Endothelial cell of umbilical vein (primary cell): ENCODE results near the gene EIF2B4. TPM values are rescaled to one million over a fixed set of nuclear protein-coding genes. Genes with fewer than 3 reads are reported as not detected.
A peak's percentile ranks its signal among the peaks of the same experiment; 100 is the strongest.

Source experiments
- BruUV-seq: library from RNA; stranded (reverse); fragments of 400-500 nt; replicated peaks from 2 replicates; lab custom pipeline; 2021; lab: Mats Ljungman, UMichigan
- CTCF ChIA-PET: fragments of 300-600, 350-600 bp; sonication (Branson Sonifier 250); formaldehyde crosslinking; loops from one replicate; lab custom pipeline; 2021; ENCODE audit warnings: antibody characterized with exemption, inconsistent platforms; lab: Charles Lee
- POLR2A ChIA-PET: fragments of 300-600, 350-600 bp; sonication (Branson Sonifier 250); formaldehyde crosslinking; loops from one replicate; lab custom pipeline; 2021; ENCODE audit warnings: antibody characterized with exemption, inconsistent platforms; lab: Charles Lee
- DNase-seq: peaks from one replicate; pipeline ENCODE4 v3.0.0-alpha.2; 2011; ENCODE audit warnings: low read depth, low spot score
- FAIRE-seq: peaks from 2 replicates; lab custom pipeline; 2011; peaks lifted over from hg19 to GRCh38; lab: Jason Lieb, UNC
- H2AFZ ChIP-seq: 2 replicates; pipeline ENCODE4 v1.6.0; 2012; ENCODE audit warnings: low read depth, low read length, control low read depth, inconsistent platforms
- H3K27ac ChIP-seq: 2 replicates; pipeline ENCODE4 v1.5.1; 2011; ENCODE audit warnings: low read depth, mild to moderate bottlenecking, control low read depth, low read length, moderate library complexity; ENCODE audit not compliant: insufficient read depth
- H3K27me3 ChIP-seq, 2 experiments: 2 replicates each; pipeline versions ENCODE4 v1.6.0 to v1.6.1; 2011; ENCODE audit warnings: low read length in 2 of 2, mixed read lengths in 1 of 2; ENCODE audit not compliant: control insufficient read depth in 2 of 2, insufficient read depth in 2 of 2
- H3K36me3 ChIP-seq, 2 experiments: 2 replicates in 1 of 2; 3 replicates in 1 of 2; pipeline ENCODE4 v1.5.1; 2011; ENCODE audit warnings: low read length in 2 of 2, mild to moderate bottlenecking in 1 of 2, moderate library complexity in 1 of 2; ENCODE audit not compliant: control insufficient read depth in 2 of 2, insufficient read depth in 2 of 2; ENCODE audit errors: extremely low read depth in 1 of 2
- H3K4me1 ChIP-seq: 3 replicates; pipeline ENCODE4 v1.5.1; 2011; ENCODE audit warnings: mild to moderate bottlenecking, low read length; ENCODE audit not compliant: control insufficient read depth, insufficient read depth; ENCODE audit errors: extremely low read depth
- H3K4me2 ChIP-seq: 2 replicates; pipeline ENCODE4 v1.6.1; 2011; ENCODE audit warnings: low read length, control low read depth, mixed read lengths; ENCODE audit not compliant: insufficient read depth
- H3K4me3 ChIP-seq, 3 experiments: fragments of 200-600 bp in 1 of 3; sonication (generic), shearing (Covaris generic) in 1 of 3; replicated peaks in 1 of 3; 2 replicates each; pipeline ENCODE4 v1.5.1; 2011 to 2016; ENCODE audit warnings: control low read depth in 3 of 3, low read length in 3 of 3, mild to moderate bottlenecking in 2 of 3, inconsistent platforms in 1 of 3, low read depth in 1 of 3, moderate library complexity in 1 of 3; ENCODE audit not compliant: insufficient read depth in 1 of 3
- H3K79me2 ChIP-seq: 2 replicates; pipeline ENCODE4 v1.6.0; 2012; ENCODE audit warnings: low read length, inconsistent platforms; ENCODE audit not compliant: control insufficient read depth, insufficient read depth
- H3K9ac ChIP-seq: replicated peaks from 2 replicates; pipeline ENCODE3; 2011; ENCODE audit warnings: low read length, control low read depth; ENCODE audit not compliant: insufficient read depth; ENCODE audit errors: extremely low read depth
- H3K9me1 ChIP-seq: replicated peaks from 3 replicates; pipeline ENCODE4 v1.6.0; 2011; ENCODE audit warnings: mild to moderate bottlenecking, low read length; ENCODE audit not compliant: control insufficient read depth, insufficient read depth; ENCODE audit errors: extremely low read depth
- H3K9me3 ChIP-seq: replicated peaks from 2 replicates; pipeline ENCODE4 v1.5.1; 2012; ENCODE audit warnings: low read length, inconsistent platforms; ENCODE audit not compliant: control insufficient read depth, insufficient read depth
- H4K20me1 ChIP-seq: replicated peaks from 2 replicates; pipeline ENCODE3; 2011; ENCODE audit warnings: mild to moderate bottlenecking, low read length; ENCODE audit not compliant: control insufficient read depth, insufficient read depth; ENCODE audit errors: extremely low read depth
- CTCF ChIP-seq, 2 donors: IDR thresholded peaks; 1 replicate in 1 of 2; 2 replicates in 1 of 2; pipeline ENCODE4 v1.5.1; 2011; ENCODE audit warnings: low read length in 2 of 2, mild to moderate bottlenecking in 2 of 2, moderate library complexity in 2 of 2, control low read depth in 1 of 2, inconsistent platforms in 1 of 2, low read depth in 1 of 2; ENCODE audit not compliant: insufficient read depth in 1 of 2; ENCODE audit errors: extremely low read depth in 1 of 2
- EZH2 ChIP-seq: IDR thresholded peaks from 2 replicates; pipeline ENCODE4 v1.6.1; 2012; ENCODE audit warnings: borderline replicate concordance, low read depth, mild to moderate bottlenecking, moderate library complexity, low read length, inconsistent platforms; ENCODE audit not compliant: severe bottlenecking
- FOS ChIP-seq: IDR thresholded peaks from 2 replicates; pipeline ENCODE4 v1.6.1; 2011; ENCODE audit warnings: mild to moderate bottlenecking, low read length, moderate library complexity, borderline replicate concordance; ENCODE audit not compliant: insufficient read depth
- GATA2 ChIP-seq: IDR thresholded peaks from 2 replicates; pipeline ENCODE4 v1.7.0; 2011; ENCODE audit warnings: low read depth, mild to moderate bottlenecking, moderate library complexity, mixed read lengths, low read length; ENCODE audit not compliant: insufficient read length, insufficient read depth
- JUN ChIP-seq: IDR thresholded peaks from 2 replicates; pipeline ENCODE4 v1.6.1; 2011; ENCODE audit warnings: borderline replicate concordance, low read depth; ENCODE audit not compliant: insufficient read length, insufficient read depth
- MAX ChIP-seq: IDR thresholded peaks from 2 replicates; pipeline ENCODE4 v1.6.1; 2011; ENCODE audit not compliant: insufficient read depth, insufficient read length
- MYC ChIP-seq: IDR thresholded peaks from one replicate; pipeline ENCODE4 v1.6.1; 2011; ENCODE audit warnings: mild to moderate bottlenecking, low read depth, low read length
- POLR2A ChIP-seq: IDR thresholded peaks from 2 replicates; pipeline ENCODE4 v1.6.1; 2012; ENCODE audit warnings: low read depth, mild to moderate bottlenecking, control low read depth, low read length
- POLR2AphosphoS5 ChIP-seq: IDR thresholded peaks from 2 replicates; pipeline ENCODE4 v1.6.1; 2012; ENCODE audit warnings: low read depth, mild to moderate bottlenecking, control low read depth, low read length, moderate library complexity; ENCODE audit not compliant: insufficient read depth
- dilution Hi-C: fragments of 300-500 bp; cut with MboI; formaldehyde crosslinking; loops from one replicate; pipeline ENCODE4 v1.15.0; 2019; ENCODE audit warnings: low sequenced_read_pairs; ENCODE audit not compliant: extremely low pct_ligation_motif_present
- intact Hi-C: fragments of 100-400 bp; cut with micrococcal nuclease; formaldehyde crosslinking; loops from one replicate; pipeline ENCODE4 v1.10.0; 2022
- polyA plus RNA-seq, 4 experiments: library from polyadenylated mRNA; depleted of rRNA in 3 of 4; stranded (reverse) in 3 of 4; unstranded in 1 of 4; fragments of >200 nt; gene quantifications; 2 replicates each; pipeline versions ENCODE4 v1.2.1 to v1.2.3, GENCODE V29; 2011 to 2012; ENCODE audit warnings: missing spikeins in 1 of 4
- total RNA-seq: library from RNA; stranded (reverse); gene quantifications from 2 replicates; pipeline ENCODE4 v1.2.3, GENCODE V29; 2021

Gene EIF2B4
- total and polyA plus RNA-seq, 2 donors (not counting 3 experiments of a cell fraction or from before 2014, with no cell fraction given): 43.7 to 63.2 TPM

DNA sequence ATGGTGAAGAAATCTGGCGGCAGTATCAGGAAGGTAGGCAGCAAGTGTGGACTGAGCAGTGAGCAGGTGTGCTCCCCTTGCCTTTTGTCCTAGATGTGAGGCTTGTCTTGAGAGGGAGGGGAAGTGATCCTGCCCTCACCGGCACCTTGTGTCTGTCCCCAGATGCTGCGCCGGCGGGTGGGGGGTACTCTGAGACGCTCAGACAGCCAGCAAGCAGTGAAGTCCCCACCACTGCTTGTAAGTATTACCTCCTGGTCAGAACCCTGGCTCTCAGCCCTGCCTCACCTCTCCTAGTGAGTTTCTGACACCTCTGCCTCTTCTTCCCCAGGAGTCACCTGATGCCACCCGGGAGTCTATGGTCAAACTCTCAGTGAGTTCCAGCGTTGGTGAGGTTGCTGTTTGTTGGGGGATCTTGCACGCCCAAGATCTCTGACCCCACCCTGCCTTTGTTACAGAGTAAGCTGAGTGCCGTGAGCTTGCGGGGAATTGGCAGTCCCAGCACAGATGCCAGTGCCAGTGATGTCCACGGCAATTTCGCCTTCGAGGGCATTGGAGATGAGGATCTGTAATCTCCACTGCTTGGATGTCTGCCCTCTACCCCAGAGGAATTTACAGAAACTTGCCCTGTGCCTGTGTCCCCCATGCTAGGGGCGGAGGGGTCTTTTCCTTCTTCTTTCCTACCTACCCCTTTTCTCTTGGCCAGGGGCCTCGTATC lies 6.2 kb upstream of the EIF2B4 start:
- peaks cover 21 to 45% of the 10 kb centered on the region in 2 experiments for H3K36me3 ChIP-seq
- H3K4me3 ChIP-seq: no peak overlapping the region
- no peaks in the 10 kb centered on the region for H3K9me3 ChIP-seq
- intact Hi-C loops: no loop called here
- H2AFZ ChIP-seq: no peak overlapping the region
- DNase-seq (no peak), FAIRE-seq (no peak)
- TF ChIP-seq MAX (no peak), POLR2A (peak; percentile 18)
- no peak overlapping the region for H3K27ac ChIP-seq
- H3K4me1 ChIP-seq: peaks cover 22% of the 10 kb centered on the region
- H4K20me1 ChIP-seq: no peaks in the 10 kb centered on the region
- no peak overlapping the region for H3K9ac ChIP-seq
- no peaks in the 10 kb centered on the region for H3K9me1 ChIP-seq
- BruUV-seq: TSS peak; percentile 0
- no peak overlapping the region for H3K4me2 ChIP-seq
- peaks cover 34% of the 10 kb centered on the region for H3K79me2 ChIP-seq
- dilution Hi-C loops: no loop called here
- H3K27me3 ChIP-seq: no peaks in the 10 kb centered on the region
- ChIA-PET CTCF (no interaction called here), POLR2A (no interaction called here)

DNA sequence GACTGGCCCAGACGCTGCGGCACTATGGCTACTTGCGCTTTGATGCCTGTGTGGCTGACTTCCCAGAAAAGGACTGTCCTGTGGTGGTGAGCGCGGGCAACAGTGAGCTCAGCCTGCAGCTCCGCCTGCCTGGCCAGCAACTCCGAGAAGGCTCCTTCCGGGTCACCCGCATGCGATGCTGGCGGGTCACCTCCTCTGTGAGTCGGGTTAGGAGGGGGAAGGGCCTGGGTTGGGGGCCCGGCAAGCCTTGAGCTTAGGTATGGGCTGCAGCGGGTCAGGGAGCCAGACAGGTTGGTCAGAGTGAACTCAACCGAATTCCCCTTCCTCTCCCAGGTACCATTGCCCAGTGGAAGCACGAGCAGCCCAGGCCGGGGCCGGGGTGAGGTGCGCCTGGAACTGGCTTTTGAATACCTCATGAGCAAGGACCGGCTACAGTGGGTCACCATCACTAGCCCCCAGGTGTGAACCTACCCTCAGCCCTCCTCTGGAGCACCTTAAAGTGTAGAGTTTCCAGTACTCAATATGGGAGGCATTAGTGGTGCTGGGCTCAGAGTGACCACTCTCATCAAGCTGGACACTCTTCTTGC lies 5.5 kb upstream of the EIF2B4 start:
- Histone ChIP-seq H3K4me1 (peaks cover 20% of the 10 kb centered on the region), H3K27me3 (no peaks in the 10 kb centered on the region), H3K9me3 (no peaks in the 10 kb centered on the region), H3K79me2 (peaks cover 40% of the 10 kb centered on the region), H3K36me3 (peaks cover 21 to 45% of the 10 kb centered on the region in 2 experiments), H3K9ac (no peak overlapping the region), H3K27ac (no peak overlapping the region), H2AFZ (no peak overlapping the region), H4K20me1 (no peaks in the 10 kb centered on the region), H3K9me1 (no peaks in the 10 kb centered on the region), H3K4me2 (no peak overlapping the region), H3K4me3 (no peak overlapping the region)
- CTCF ChIA-PET: no interaction called here
- TF ChIP-seq JUN: no peak
- no peak for TF ChIP-seq GATA2
- no peak for TF ChIP-seq MAX
- no peak for TF ChIP-seq POLR2A
- TF ChIP-seq MYC: no peak
- TF ChIP-seq FOS: no peak
- no peak for TF ChIP-seq EZH2
- no peak for TF ChIP-seq CTCF (IDR thresholded peaks at IDR 0.05; ENCODE audit: extremely low read depth in 1 of 2, insufficient read depth in 1 of 2, low read depth in 1 of 2, low read length in 2 of 2)
- no peak for TF ChIP-seq POLR2AphosphoS5
- DNase-seq (no peak), FAIRE-seq (no peak)
- intact Hi-C loops: no loop called here
- no TSS peak for BruUV-seq
- dilution Hi-C loops: no loop called here
- POLR2A ChIA-PET: no interaction called here
